Smooth muscle cell (in vitro differentiated cells): Measurements from ENCODE around the gene SNUPN. TPM values are rescaled to one million over a fixed set of nuclear protein-coding genes. Genes with fewer than 3 reads are reported as not detected.

Experiments used
- DNase-seq: peaks from one replicate; lab custom pipeline; 2025; ENCODE audit not compliant: unreplicated experiment; lab: John Stamatoyannopoulos, UW
- H2AFZ ChIP-seq: fragments of 200-600 bp; sonication (generic); 2 replicates; pipeline ENCODE4 v1.6.0; 2016; ENCODE audit warnings: antibody characterized with exemption, low read depth, mild to moderate bottlenecking
- H3F3A ChIP-seq: fragments of 200-600 bp; sonication (generic); 2 replicates; pipeline ENCODE4 v1.6.0; 2017; ENCODE audit warnings: antibody characterized with exemption, low read depth
- H3K27ac ChIP-seq: fragments of 200-600 bp; sonication (generic); 2 replicates; pipeline ENCODE4 v1.5.1; 2016; ENCODE audit warnings: low read depth, mild to moderate bottlenecking
- H3K27me3 ChIP-seq: fragments of 200-600 bp; sonication (generic); 2 replicates; pipeline ENCODE4 v1.6.1; 2016; ENCODE audit warnings: low read depth, mild to moderate bottlenecking
- H3K36me3 ChIP-seq: fragments of 200-600 bp; sonication (generic); 2 replicates; pipeline ENCODE4 v1.5.1; 2016; ENCODE audit warnings: low read depth
- H3K4me1 ChIP-seq: fragments of 200-600 bp; sonication (generic); 2 replicates; pipeline ENCODE4 v1.5.1; 2016; ENCODE audit warnings: low read depth
- H3K4me2 ChIP-seq: fragments of 200-600 bp; sonication (generic); 2 replicates; pipeline ENCODE4 v1.6.0; 2016; ENCODE audit warnings: mild to moderate bottlenecking
- H3K4me3 ChIP-seq: fragments of 200-600 bp; sonication (generic); 2 replicates; pipeline ENCODE4 v1.5.1; 2016; ENCODE audit warnings: mild to moderate bottlenecking
- H3K79me2 ChIP-seq: fragments of 200-600 bp; sonication (generic); 2 replicates; pipeline ENCODE4 v1.6.0; 2016; ENCODE audit warnings: low read depth, mild to moderate bottlenecking
- H3K9ac ChIP-seq: fragments of 200-600 bp; sonication (generic); 2 replicates; pipeline ENCODE4 v1.6.0; 2016; ENCODE audit warnings: low read depth
- H3K9me3 ChIP-seq: fragments of 200-600 bp; sonication (generic); replicated peaks from 2 replicates; pipeline ENCODE4 v1.5.1; 2016; ENCODE audit warnings: low read depth
- H4K20me1 ChIP-seq: fragments of 200-600 bp; sonication (generic); 2 replicates; pipeline ENCODE4 v1.6.0; 2016; ENCODE audit warnings: low read depth
- WGBS: methylation state at CpG from one replicate; pipeline ENCODE4 v1.1.7; 2016; ENCODE audit warnings: low lambda C conversion rate; 5-methylcytosine and 5-hydroxymethylcytosine counted together
- polyA plus RNA-seq: library from polyadenylated mRNA; unstranded; fragments of >200 nt; fragmentation: Nextera tagmentation; extraction: Ambion mirVana; gene quantifications from 2 replicates; pipeline ENCODE4 v1.2.1, GENCODE V29; 2016
- total RNA-seq: library from RNA; depleted of rRNA; stranded (reverse); fragments of >200 nt; gene quantifications from 2 replicates; pipeline ENCODE4 v1.2.3, GENCODE V29; 2014
- TF ChIP-seq, protein P1 (sequence below): fragments of 200-600 bp; sonication (generic); IDR thresholded peaks from 2 replicates; pipeline ENCODE4 v1.5.1; 2017; ENCODE audit warnings: borderline replicate concordance, mild to moderate bottlenecking, antibody characterized with exemption; ENCODE audit not compliant: insufficient read depth, poor library complexity, severe bottlenecking

The SNUPN gene
- total and polyA plus RNA-seq, 2 experiments from 2014 or later: 15.2 to 24.0 TPM

GRCh38 chr15:75662823-75663519, 37.4 kb upstream of the SNUPN start:
- peaks cover 8% of the 10 kb centered on the region for H3F3A ChIP-seq
- no peak for DNase-seq
- no peaks in the 10 kb centered on the region for H3K36me3 ChIP-seq
- H3K4me1 ChIP-seq: peaks cover 10% of the 10 kb centered on the region
- no peaks in the 10 kb centered on the region for H3K9me3 ChIP-seq
- no peak overlapping the region for H2AFZ ChIP-seq
- H3K4me2 ChIP-seq: no peak overlapping the region
- H3K4me3 ChIP-seq: no peak overlapping the region
- H3K79me2 ChIP-seq: no peaks in the 10 kb centered on the region
- H4K20me1 ChIP-seq: peaks cover 7% of the 10 kb centered on the region
- TF ChIP-seq, protein P1, sequence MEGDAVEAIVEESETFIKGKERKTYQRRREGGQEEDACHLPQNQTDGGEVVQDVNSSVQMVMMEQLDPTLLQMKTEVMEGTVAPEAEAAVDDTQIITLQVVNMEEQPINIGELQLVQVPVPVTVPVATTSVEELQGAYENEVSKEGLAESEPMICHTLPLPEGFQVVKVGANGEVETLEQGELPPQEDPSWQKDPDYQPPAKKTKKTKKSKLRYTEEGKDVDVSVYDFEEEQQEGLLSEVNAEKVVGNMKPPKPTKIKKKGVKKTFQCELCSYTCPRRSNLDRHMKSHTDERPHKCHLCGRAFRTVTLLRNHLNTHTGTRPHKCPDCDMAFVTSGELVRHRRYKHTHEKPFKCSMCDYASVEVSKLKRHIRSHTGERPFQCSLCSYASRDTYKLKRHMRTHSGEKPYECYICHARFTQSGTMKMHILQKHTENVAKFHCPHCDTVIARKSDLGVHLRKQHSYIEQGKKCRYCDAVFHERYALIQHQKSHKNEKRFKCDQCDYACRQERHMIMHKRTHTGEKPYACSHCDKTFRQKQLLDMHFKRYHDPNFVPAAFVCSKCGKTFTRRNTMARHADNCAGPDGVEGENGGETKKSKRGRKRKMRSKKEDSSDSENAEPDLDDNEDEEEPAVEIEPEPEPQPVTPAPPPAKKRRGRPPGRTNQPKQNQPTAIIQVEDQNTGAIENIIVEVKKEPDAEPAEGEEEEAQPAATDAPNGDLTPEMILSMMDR: no peak
- H3K27ac ChIP-seq: no peak overlapping the region
- WGBS: 95% methylated on average over 9 of the region's 9 CpGs
- H3K27me3 ChIP-seq: no peaks in the 10 kb centered on the region
- no peak overlapping the region for H3K9ac ChIP-seq

DNA sequence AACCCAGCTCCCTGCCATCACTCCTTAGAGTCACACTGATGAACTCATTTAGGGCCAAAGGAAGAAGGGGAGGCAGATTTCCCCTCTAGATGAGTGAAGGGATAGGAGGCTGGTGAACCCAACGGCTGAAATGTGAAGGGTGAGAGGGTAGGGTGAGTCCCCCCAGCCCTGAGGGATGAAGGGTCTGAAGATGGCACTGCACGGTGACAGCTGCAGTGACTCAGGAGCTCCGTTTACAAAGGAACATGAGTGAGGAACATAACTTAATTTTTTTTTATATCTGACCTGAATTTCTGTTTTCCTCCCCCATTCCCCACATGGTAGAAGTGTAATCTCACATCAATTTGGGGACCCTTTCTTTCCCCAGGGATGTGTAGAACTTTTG, 36.2 kb upstream of the SNUPN start:
- Histone ChIP-seq H3K9me3 (no peaks in the 10 kb centered on the region), H3K27me3 (no peaks in the 10 kb centered on the region), H3K36me3 (no peaks in the 10 kb centered on the region), H3K4me3 (no peak overlapping the region), H3K9ac (peak overlapping the region; percentile 73), H2AFZ (no peak overlapping the region), H3K79me2 (no peaks in the 10 kb centered on the region), H3K27ac (peak overlapping the region; percentile 94), H4K20me1 (peaks cover 18% of the 10 kb centered on the region), H3F3A (peaks cover 8% of the 10 kb centered on the region), H3K4me2 (peak overlapping the region; percentile 58), H3K4me1 (peaks cover 5% of the 10 kb centered on the region)
- 60% methylated on average over 3 of the region's 3 CpGs for WGBS
- TF ChIP-seq, protein P1: no peak
- no peak for DNase-seq

- no peak overlapping the region for H3K4me3 ChIP-seq
- peaks cover 23% of the 10 kb centered on the region for H4K20me1 ChIP-seq
- no peak overlapping the region for H2AFZ ChIP-seq
- H3K9me3 ChIP-seq: no peaks in the 10 kb centered on the region
- whole genome bisulfite sequencing: 15% methylated on average over 11 of the region's 14 CpGs
- no peaks in the 10 kb centered on the region for H3K27me3 ChIP-seq
- peak overlapping the region; percentile 63 for H3K4me2 ChIP-seq
- peak; percentile 71 for DNase-seq
- H3K36me3 ChIP-seq: no peaks in the 10 kb centered on the region
- H3F3A ChIP-seq: peaks cover 8% of the 10 kb centered on the region
- peaks cover under 1% of the 10 kb centered on the region for H3K79me2 ChIP-seq
- H3K9ac ChIP-seq: peak overlapping the region; percentile 73
- H3K4me1 ChIP-seq: peaks cover 5% of the 10 kb centered on the region
- peak overlapping the region; percentile 94 for H3K27ac ChIP-seq
- TF ChIP-seq, protein P1: no peak
Observed at GRCh38 chr15:75661100-75661755, 35.7 kb upstream of the SNUPN start.
